Activated T-cell treated with anti-CD3 and anti-CD28 coated beads for 48 hours (primary cell): Measurements from ENCODE around the gene SCAANT1.
A peak's percentile ranks its signal among the peaks of the same experiment; 100 is the strongest.

ENCODE experiments used
- DNase-seq: peaks from one replicate; pipeline ENCODE4 v3.0.0-alpha.2; 2020; ENCODE audit warnings: low read depth

Gene SCAANT1

GRCh38 chr3:63911873-63912767, at the start of gene SCAANT1:
Gene SCAANT1 (minus strand): TSS chr3:63912383.
- peak; percentile 74 for DNase-seq

DNA sequence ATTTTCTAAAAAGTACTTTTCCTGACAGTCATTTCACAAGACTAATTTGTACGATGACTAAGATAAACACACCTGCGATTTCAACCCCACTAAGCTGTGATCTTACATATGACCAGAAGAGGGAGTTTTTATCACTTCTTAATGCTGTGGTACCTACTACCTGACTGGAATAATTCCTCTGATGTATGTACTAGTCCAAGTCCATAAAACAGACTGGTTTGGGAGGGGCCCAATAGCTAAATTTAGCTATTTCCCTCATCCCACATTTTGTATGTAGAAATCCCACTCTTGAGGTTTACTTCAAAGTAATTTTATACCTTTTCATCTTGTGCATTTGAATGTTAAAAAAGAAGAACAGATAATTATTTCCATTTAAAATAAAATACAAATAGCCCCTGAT, 49.7 kb upstream of the SCAANT1 start:
- DNase-seq, result no peak

DNA sequence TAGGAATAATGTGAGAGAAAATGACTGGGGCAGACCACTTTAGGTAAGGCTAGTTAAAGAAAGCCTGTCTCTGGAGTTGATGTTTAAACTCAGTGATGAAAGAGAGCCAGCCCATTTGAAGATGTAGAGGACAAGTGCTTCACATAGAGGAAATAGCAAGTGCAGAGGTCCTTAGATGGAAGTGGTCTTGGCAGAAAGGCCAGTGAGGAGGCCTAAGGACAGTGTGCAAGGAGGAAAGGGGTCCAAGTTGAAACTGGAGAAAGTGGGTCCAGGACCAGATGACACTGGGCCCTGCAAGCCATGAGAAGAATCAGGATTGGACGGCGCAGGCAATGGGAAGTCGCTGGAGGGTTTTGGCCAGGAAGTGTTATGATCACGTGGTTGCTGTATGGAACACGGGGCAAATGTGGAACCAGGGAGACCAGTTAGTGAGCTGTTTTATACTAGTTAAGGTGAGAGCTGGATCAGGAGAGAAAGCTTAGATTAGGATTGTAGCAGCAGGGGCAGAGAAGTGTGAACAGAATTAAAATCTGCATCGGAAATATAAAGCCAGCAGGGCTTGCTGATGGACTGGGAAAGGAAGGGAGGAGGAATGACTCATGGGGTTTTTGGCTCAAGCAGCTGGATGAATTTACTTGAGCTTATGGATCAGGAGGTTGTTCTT, 48.0 kb upstream of the SCAANT1 start:
- DNase-seq, result no peak

DNA sequence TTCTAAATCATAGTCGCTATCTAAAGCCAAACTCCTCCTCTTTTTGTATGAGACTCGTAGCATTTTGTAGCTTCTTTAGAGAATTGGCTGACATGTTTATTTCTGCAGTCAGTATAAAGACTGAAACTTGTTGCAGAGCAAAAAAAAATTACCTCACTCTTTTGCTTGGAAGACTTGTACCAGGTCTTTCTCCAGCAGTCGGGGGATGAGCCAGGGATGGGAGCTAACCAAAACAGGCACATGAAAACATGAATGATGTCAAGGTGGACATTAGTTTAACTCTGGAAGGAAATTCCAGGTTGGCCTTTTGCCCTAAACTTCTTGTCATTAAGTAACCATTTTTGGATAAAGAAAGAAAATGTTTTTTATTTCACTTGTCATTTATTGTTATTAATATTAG, 47.0 kb upstream of the SCAANT1 start:
- DNase-seq, result no peak

DNA sequence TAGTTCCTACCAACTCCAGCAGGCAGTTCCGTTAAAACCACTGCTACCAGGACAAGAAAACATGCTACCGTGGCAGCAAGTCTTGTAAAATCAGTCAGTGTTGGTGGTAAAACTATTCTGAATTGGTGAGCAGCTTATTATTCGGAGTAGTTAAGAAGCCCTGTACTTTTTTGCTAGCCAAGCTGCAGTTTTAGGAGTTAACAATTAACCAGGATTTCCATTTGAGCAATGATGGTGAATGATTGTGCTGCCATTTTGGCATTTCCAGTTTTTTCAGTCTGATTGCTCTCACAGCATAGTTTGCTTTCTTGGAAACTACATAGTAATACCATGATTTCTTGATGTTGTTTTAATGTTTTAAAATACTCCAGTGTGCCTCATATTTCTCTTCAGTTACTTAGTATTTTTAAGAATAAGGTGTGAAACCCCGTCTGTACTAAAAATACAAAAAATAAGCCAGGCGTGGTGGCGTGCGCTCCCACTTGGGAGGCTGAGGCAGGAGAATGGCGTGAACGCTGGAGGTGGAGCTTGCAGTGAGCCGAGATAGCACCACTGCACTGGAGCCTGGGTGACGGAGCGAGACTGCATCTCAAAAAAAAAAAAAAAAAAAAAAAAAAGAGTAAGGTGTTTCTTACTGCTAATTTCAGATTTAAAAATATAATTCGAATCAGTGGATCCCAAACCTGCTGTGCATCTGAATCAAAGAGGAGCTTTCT, 43.8 kb upstream of the SCAANT1 start:
- no peak for DNase-seq

GRCh38 chr3:63955036-63955650, 43.0 kb upstream of the SCAANT1 start:
- no peak for DNase-seq

DNA sequence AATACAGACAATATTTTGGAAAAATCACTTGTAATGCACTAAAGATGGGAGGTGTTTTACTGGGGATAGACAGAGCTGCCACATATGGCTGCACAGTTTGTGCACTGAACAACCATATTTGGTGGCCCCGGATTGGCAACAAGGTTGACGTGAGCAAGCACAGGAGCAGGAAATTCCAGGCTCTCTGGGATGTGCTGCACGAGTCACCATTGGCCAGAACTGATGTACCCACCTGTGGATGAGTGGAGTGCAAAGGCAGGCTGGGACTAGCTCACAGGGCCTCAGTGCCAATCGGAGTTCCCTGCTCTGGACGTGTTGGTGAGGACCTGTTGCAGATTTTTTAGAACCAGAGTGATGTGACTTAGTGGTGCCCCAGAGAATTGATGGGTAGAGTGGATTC, 42.0 kb upstream of the SCAANT1 start:
- no peak for DNase-seq

GRCh38 chr3:63952248-63952594, 40.0 kb upstream of the SCAANT1 start:
- no peak for DNase-seq

GRCh38 chr3:63951492-63952247, 39.5 kb upstream of the SCAANT1 start:
- no peak for DNase-seq

GRCh38 chr3:63950698-63951097, 38.5 kb upstream of the SCAANT1 start:
- no peak for DNase-seq

- no peak for DNase-seq
These were observed 36.8 kb upstream of the SCAANT1 start for GRCh38 chr3:63949005-63949404.

- no peak for DNase-seq
These were observed 35.4 kb upstream of the SCAANT1 start for GRCh38 chr3:63947594-63947993.

DNA sequence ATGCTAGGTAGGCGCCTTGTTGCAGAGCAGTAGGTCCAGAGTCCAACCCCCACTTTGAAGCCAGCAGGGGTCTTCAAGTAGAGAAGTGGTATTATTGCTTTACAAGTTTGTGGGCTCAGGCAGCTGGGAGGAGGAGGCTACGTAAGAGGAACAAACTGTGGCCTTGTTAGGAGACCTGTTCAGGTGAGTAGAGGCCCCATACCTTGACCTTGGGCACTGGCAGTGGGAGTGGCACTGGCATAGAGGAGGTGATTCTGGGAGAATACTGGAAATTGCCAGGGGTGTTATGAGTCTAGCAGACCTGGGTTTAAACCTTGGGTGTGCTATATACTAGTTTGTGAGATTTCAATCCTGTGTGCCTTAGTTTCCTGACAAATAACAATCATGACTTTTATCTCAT, 34.6 kb upstream of the SCAANT1 start:
- no peak for DNase-seq

- DNase-seq, result no peak
These were observed 33.4 kb upstream of the SCAANT1 start for GRCh38 chr3:63945558-63946096.

DNA sequence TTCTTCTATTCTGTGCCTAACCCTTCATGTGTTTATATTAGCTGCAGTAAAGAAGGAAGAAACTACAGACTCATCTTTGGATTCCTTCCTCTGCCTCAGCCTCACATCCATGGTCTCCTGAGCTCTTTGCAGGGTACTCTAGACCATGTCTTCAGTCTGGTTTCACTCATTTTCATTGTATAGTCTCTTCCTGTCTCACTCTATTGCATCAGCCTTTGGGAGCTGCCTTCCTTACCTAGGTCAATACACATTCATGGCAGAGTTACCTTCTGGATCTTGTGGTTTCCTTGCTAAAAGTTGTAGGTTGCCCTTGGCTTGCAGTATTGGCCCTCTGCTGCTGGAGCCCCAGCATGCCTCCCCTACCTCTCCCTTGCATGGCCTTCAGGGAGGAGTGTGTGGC, 31.5 kb upstream of the SCAANT1 start:
- DNase-seq, result no peak

DNA sequence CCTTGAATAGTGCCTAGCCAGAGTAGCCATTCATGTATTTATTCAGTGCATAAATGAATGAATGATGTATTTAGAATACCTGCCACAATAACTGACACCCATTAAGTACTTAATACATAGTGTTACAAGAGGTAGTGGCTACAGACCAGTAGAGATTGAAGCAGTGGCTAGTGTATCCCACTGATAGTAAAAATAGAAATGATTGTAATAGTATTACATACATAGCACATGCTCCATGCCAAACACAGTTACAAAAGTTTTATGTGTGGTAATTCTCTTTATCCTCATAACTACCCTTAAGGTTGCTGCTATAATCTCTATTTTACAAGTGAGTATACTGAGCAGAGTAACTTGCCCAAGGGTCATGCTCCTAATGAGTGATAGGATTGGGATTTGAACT, 30.3 kb upstream of the SCAANT1 start:
- DNase-seq, result no peak

DNA sequence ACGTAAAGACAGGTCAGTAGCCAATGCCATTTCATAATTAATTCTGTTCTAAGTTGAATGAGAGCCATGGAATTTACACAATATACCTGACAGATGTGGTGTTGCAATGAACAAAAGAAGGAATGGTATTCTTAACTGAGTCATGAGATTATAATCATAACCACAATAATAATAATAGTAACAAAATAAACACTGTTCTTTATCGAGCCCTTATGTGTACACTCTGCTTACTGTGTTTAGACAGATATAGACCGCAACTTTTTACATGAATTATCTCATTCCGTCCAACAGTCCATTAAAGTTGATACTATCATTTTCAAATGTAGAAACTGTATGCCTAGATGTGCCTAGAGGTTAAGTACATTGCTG, 28.2 kb upstream of the SCAANT1 start:
- no peak for DNase-seq

- DNase-seq, result no peak
These were observed 25.8 kb upstream of the SCAANT1 start for GRCh38 chr3:63937661-63938651.

DNA sequence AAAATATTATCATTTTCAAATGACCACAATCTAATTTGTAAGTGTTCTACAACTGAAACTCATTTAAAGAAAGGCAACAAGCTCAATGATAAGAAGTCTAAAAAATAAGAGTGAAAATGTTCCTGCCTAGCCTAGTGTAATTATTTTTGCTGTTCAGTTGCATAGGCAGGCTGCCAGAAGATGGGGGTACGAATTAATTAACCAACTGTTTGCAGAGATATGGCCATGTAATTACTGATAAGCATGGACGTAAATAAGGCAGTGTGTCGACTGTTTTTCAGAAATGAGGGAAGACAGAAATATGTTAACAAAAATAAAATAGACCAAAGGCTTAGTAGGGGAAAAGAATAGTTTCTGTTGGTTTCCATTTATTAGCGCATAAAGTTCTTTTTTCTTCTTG, 24.7 kb upstream of the SCAANT1 start:
- no peak for DNase-seq
